ENCODE data around the gene BLZF1.

DNA sequence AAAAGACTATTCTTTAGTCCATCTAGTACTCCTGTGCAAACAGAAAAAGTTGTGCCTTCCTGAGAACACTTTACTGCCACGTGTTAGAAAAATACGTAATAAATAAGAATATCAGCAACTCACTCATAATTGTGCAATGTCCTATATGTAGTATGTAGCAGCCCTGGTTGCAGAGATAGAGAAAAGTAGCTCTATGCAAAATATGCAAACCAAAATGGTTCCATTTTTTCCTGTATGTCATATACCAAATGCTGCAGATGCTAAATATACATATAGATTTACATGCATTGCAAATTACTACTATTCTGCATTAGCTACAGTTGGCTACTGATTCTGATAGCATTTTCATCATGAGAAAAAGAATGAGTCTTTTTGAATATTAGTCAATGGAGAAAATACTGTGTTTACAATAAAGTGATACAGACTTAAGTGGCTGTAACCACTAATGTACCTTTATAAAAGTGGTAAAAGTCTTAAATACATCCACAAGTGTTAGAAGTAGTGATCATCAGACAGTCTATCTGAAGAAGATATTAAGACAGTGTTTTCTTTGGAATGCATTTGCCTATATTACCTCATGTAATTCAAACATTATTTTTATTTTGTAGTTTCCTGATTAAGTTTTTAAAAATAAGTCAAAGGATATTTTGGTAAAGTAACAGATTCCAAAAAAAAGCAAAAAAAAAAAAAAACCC is 20.2 kb upstream of the BLZF1 start:
- TF ChIP-seq POLR2A (IDR thresholded peaks at IDR 0.05; ENCODE audit: low read length) = no peak
- no peak for TF ChIP-seq GATA1 (IDR thresholded peaks at IDR 0.05; ENCODE audit: low read depth, low read length)
